Breast epithelium (tissue), 4 donors: ENCODE results near the gene HRH4. TPM values are rescaled to one million over a fixed set of nuclear protein-coding genes. Genes with fewer than 3 reads are reported as not detected.

Experiments
- DNase-seq, 2 donors: peaks; one replicate each; pipeline ENCODE4 v3.0.0-alpha.2; 2019; ENCODE audit warnings: low spot score in 2 of 2
- H3K27ac ChIP-seq, 2 donors: fragments of 200-600 bp; sonication (generic) in 1 of 2; one replicate each; pipeline ENCODE4 v1.5.1; 2016 to 2019; ENCODE audit warnings: mild to moderate bottlenecking in 1 of 2
- H3K27me3 ChIP-seq, 2 donors: fragments of 200-600 bp; sonication (generic) in 1 of 2; one replicate each; pipeline versions ENCODE4 v1.5.1 to v1.6.0; 2017 to 2019; ENCODE audit warnings: control low read depth in 1 of 2, mild to moderate bottlenecking in 1 of 2
- H3K36me3 ChIP-seq: fragments of 200-600 bp; one replicate; pipeline ENCODE4 v1.5.1; 2019
- H3K4me1 ChIP-seq, 2 donors: fragments of 200-600 bp; sonication (generic); one replicate each; pipeline ENCODE4 v1.5.1; 2016 to 2019; ENCODE audit warnings: control low read depth in 1 of 2
- H3K4me3 ChIP-seq, 3 donors: fragments of 200-600 bp; sonication (generic); 1 replicate in 2 of 3; 2 replicates in 1 of 3; pipeline ENCODE4 v1.5.1; 2016 to 2019; ENCODE audit warnings: mild to moderate bottlenecking in 3 of 3, moderate library complexity in 2 of 3
- H3K9me3 ChIP-seq, 2 donors: fragments of 200-600 bp; sonication (generic) in 1 of 2; one replicate each; pipeline ENCODE4 v1.5.1; 2016 to 2019; ENCODE audit warnings: control low read depth in 1 of 2
- CTCF ChIP-seq, 3 donors: fragments of 450-650 bp; IDR thresholded peaks; one replicate each; pipeline ENCODE4 v1.5.1; 2016 to 2017; ENCODE audit warnings: antibody characterized with exemption in 3 of 3, mild to moderate bottlenecking in 3 of 3, moderate library complexity in 3 of 3
- POLR2A ChIP-seq: fragments of 450-650 bp; IDR thresholded peaks from one replicate; pipeline ENCODE4 v1.6.1; 2016; ENCODE audit warnings: antibody characterized with exemption, mild to moderate bottlenecking, moderate library complexity
- POLR2AphosphoS5 ChIP-seq, 3 donors: sonication (generic); formaldehyde crosslinking; IDR thresholded peaks; one replicate each; pipeline ENCODE4 v1.6.1; 2017; ENCODE audit warnings: antibody characterized with exemption in 3 of 3
- intact Hi-C: fragments of 100-400 bp; cut with DNase I; formaldehyde crosslinking; loops from one replicate; pipeline ENCODE4 v1.15.1; 2023; ENCODE audit warnings: low total_unique reads
- total RNA-seq, 3 donors: library from RNA; depleted of rRNA; stranded (reverse); fragments of >200 nt; gene quantifications; one replicate each; pipeline ENCODE4 v1.1.0, GENCODE V29; 2016

HRH4 gene
- total RNA-seq, 3 donors from 2014 or later = 0.16 to 0.29 TPM; not detected in 1

- H3K36me3 ChIP-seq = no peaks in the 10 kb centered on the region
- no peak overlapping the region for H3K4me3 ChIP-seq
- no peaks in the 10 kb centered on the region for H3K9me3 ChIP-seq
- no peaks in the 10 kb centered on the region for H3K27me3 ChIP-seq
- no peak for DNase-seq
- no peaks in the 10 kb centered on the region for H3K4me1 ChIP-seq
- intact Hi-C loops = no loop called here
- TF ChIP-seq CTCF (IDR thresholded peaks at IDR 0.05) = no peak
- TF ChIP-seq POLR2AphosphoS5 (IDR thresholded peaks at IDR 0.05) = no peak
- no peak for TF ChIP-seq POLR2A
- H3K27ac ChIP-seq = no peak overlapping the region
Measured at GRCh38 chr18:24500766-24501165, 40.3 kb downstream of the HRH4 start.

- intact Hi-C loops = no loop called here
Measured at GRCh38 chr18:24502667-24503523, 42.5 kb downstream of the HRH4 start.

GRCh38 chr18:24504401-24504800 is 44.0 kb downstream of the HRH4 start:
- intact Hi-C loops = no loop called here
- no peaks in the 10 kb centered on the region for H3K4me1 ChIP-seq
- H3K36me3 ChIP-seq = no peaks in the 10 kb centered on the region
- TF ChIP-seq POLR2A (no peak), CTCF (IDR thresholded peaks at IDR 0.05) (no peak), POLR2AphosphoS5 (IDR thresholded peaks at IDR 0.05) (no peak)
- H3K9me3 ChIP-seq = no peaks in the 10 kb centered on the region
- H3K4me3 ChIP-seq = no peak overlapping the region
- no peaks in the 10 kb centered on the region for H3K27me3 ChIP-seq
- no peak for DNase-seq
- H3K27ac ChIP-seq = no peak overlapping the region

More at GRCh38 chr18:24502667-24503523, 42.5 kb downstream of the HRH4 start:
- TF ChIP-seq POLR2A = no peak
- no peak for TF ChIP-seq POLR2AphosphoS5 (IDR thresholded peaks at IDR 0.05)
- TF ChIP-seq CTCF (IDR thresholded peaks at IDR 0.05) = no peak
- DNase-seq = no peak
- no peaks in the 10 kb centered on the region for H3K27me3 ChIP-seq
- H3K36me3 ChIP-seq = no peaks in the 10 kb centered on the region
- no peaks in the 10 kb centered on the region for H3K9me3 ChIP-seq
- H3K27ac ChIP-seq = no peak overlapping the region
- H3K4me1 ChIP-seq = no peaks in the 10 kb centered on the region
- no peak overlapping the region for H3K4me3 ChIP-seq

- no peaks in the 10 kb centered on the region for H3K9me3 ChIP-seq
- DNase-seq = no peak
- intact Hi-C loops = no loop called here
- no peak overlapping the region for H3K4me3 ChIP-seq
- H3K4me1 ChIP-seq = no peaks in the 10 kb centered on the region
- H3K27me3 ChIP-seq = no peaks in the 10 kb centered on the region
- TF ChIP-seq CTCF (IDR thresholded peaks at IDR 0.05) (no peak), POLR2AphosphoS5 (IDR thresholded peaks at IDR 0.05) (no peak), POLR2A (no peak)
- no peak overlapping the region for H3K27ac ChIP-seq
- no peaks in the 10 kb centered on the region for H3K36me3 ChIP-seq
Measured at GRCh38 chr18:24506175-24506574, 45.7 kb downstream of the HRH4 start.

- no peaks in the 10 kb centered on the region for H3K36me3 ChIP-seq
- no peaks in the 10 kb centered on the region for H3K9me3 ChIP-seq
- H3K4me1 ChIP-seq = no peaks in the 10 kb centered on the region
- H3K4me3 ChIP-seq = no peak overlapping the region
- H3K27me3 ChIP-seq = no peaks in the 10 kb centered on the region
- H3K27ac ChIP-seq = no peak overlapping the region
- intact Hi-C loops = no loop called here
- TF ChIP-seq POLR2AphosphoS5 (IDR thresholded peaks at IDR 0.05) = no peak
- TF ChIP-seq POLR2A = no peak
- no peak for TF ChIP-seq CTCF (IDR thresholded peaks at IDR 0.05)
- DNase-seq = no peak
Measured at GRCh38 chr18:24509435-24509834, 49.0 kb downstream of the HRH4 start.
